GM19397 (cell line): ENCODE data around the gene GBX1.

Experiments used
- ATAC-seq: cut with Tn5 transposase; IDR thresholded peaks from one replicate; pipeline ENCODE4 v1.9.1; 2021; ENCODE audit warnings: mild to moderate bottlenecking, moderate library complexity; ENCODE audit not compliant: unreplicated experiment

Gene GBX1

DNA sequence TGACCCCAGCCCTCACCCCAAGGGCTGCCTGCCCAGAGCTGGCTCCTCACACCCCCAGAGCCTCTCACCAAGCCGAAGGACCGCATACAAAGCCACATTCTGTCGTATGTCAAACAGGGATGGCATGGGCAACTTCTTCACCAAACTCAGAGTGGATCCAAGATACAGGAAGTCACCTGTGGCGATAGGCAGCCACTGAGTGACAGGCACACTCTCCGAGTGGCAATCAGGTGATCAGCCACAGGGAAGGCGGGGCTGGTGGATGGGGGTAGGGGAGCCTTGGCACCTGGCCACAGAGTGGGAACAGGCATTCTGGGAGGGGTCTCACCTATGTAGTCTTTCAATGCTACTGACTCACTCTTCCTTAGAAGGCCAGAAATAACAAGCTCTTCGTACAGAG is 26.7 kb upstream of the GBX1 start:
- ATAC-seq: no peak

DNA sequence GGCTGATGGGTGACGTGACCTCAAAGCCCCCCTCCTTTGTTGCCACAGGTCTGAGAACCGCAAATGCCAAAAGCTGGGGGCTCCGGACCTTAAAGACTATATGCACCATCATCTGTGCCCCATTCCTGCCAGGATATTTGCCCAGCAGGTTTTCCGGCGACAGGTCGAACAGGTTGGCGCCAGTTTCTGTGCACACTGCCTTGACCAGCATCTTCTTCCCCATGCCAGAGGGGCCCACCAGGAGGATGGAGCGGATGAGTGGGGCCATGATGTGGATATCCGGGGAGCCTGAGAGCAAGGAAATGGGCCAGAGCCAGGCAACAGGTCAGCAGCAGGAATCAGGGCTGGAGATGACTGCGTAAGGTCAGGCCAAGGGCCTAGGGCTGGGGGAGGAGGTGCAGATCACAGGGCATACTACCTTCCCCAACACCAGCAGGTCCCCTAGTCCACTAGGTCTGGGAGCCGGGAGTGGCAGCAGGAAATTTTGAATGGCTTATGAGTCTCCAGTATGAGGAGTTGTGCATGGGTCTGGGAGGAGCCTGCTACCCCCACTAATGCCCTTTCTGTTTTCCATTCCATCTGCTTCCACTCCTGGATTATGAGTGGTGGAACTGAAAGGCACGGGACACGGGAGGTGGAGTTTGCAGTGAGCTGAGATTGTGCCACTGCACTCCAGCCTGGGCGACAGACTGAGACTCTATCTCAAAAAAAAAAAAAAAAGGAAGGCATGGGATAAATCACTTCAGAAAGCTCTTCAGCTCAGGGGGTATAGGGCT is 25.9 kb upstream of the GBX1 start:
- ATAC-seq: no peak

DNA sequence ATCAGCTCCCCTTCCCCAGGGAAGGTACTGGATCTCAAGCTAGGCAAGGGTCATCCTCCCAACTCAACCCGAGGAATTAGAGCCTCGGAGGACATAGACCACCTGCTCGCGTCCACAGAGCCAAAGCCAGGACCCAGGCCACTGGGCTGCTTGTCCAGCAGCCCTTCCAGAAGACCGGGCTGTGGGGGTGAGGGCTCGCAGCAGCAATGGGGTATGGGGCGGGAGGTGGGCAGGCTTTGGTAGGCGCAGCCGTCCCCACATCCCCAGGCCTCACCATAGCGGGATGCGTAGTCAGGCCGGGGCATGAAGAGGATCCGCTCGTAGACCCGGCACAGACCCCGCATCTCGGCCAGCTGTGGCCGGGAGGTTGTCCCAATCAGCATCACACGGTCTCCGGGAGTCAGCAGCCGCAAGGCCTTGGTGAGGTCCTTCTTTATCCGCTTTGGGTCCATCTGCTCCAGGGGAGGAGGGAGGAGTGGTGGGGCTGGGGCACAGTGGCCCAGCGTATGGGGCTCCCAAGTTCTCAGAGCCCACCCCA is 24.6 kb upstream of the GBX1 start:
- no peak for ATAC-seq

GRCh38 chr7:151191544-151191943 is 24.1 kb upstream of the GBX1 start:
- ATAC-seq: no peak

DNA sequence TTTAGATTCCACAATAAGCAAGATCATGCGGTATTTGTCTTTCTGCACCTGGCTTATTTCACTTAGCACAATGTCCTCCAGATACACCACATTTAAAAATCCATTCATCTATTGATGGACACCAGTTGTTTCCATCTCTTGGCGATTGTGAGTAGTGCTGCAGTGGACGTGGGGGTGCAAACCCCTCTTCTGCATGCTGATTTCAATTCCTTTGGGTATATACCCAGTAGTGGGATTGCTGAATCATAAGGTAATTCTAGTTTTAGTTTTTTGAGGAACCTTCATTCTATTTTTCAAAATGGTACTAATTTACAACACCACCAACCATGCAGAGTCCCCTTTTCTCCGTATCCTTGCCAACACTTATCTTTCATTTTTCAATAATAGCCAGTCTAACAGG is 21.5 kb upstream of the GBX1 start:
- no peak for ATAC-seq

GRCh38 chr7:151188252-151188542 is 20.7 kb upstream of the GBX1 start:
- no peak for ATAC-seq

DNA sequence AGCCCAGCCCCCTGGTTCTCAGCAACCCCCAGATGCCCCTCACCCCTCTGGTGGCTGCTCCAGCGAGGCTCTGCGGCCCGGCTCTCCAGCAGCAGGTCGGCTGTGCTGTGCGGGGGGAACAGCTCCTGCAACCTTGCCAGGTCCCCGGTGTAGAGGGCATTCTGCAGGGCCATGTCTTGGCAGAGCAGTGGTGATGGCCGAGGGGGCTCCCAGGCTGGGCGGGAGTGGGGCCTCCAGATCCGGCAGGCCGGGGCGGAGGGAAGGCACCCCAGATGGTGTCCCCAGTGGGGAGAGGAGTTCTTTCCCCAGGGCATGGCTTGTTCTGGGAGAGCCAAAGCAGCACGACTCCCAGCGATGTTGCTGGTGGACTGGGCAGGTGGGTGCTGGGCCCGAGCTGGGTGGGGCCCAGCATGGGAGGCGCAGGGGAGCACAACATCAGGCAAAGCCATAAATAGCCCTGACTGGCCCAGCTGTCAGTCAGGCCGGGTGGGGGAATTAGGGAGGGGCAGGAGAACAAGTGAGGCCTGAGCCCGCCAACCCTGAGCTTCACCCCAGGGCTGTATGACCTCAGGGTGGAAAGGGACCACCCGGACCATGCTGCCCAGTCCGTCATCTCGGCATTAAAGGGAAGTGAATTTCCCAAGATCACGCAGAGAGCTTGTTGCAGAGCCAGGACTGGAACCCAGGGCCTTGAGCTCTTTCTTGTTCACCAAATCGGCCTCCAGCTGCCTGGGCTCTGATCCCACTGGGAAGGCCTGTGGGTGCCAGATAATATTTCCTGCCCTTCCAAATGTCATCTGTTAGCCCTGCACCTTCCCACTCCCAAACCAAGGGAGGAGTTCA is 20.1 kb upstream of the GBX1 start:
- ATAC-seq: no peak

DNA sequence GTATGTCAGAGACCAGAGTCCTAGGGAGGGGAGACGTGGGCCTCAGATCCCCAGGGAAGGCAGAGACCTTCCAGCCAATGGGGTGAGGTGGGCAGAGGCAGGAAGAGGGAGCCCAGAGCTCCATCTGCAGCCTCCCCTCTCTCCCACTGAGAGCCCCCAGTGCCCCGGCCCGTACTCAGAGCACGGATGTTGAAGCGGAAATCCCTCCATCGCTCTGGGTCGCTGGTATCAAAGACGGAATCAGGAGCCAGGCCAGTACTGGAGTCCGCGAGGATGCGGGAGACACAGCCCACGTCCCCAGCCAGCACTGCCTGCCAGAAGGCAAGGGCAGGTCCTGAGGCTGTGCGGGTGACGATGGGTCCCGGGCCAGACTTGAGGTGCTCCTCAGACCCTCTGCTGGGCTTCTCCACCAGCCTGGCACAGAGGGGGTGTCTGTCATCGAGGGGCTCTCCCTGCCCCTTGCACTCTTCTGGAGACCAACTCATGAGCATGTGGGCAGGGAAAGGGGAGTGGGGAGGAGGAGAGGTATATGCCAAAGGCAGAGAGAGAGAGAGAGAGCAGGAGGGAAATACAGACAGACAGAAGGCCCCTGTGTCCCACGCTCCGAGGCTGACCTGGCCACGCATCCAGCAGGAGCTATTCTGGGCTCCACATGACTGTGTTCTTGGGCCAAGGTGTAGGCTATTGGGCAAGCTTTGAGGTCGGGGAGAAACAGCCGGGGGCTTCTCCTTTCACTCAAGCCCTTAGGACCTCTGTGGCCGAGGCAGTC is 19.3 kb upstream of the GBX1 start, which contains the start of gene ASB10:
Gene ASB10 (minus strand): TSS at position 611 of the 769 bp plus-strand sequence. CDS start 120 bp downstream, at position 491.
- no peak for ATAC-seq

- no peak for ATAC-seq
Observed at GRCh38 chr7:151185762-151186639, 18.5 kb upstream of the GBX1 start.

DNA sequence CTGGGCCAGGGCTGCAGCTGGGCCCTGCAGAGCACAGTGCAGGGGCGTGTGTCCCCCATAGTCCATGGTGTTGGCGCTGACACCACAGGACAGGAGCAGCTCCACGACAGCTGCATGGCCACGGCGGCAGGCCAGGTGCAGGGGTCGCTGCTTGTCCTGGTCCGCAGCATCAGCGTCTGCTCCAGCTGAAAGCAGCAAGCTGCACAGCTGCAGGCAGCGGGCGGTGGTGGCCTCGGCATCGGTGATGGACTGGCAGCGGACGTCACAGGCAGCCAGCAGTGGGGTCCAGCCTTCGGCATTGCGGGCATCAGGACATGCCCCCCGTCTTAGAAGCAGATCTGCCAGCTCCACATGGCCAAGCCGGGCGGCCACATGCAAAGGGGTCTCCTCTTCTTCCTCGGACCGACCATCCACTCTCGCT is 13.5 kb upstream of the GBX1 start:
- no peak for ATAC-seq

- no peak for ATAC-seq
Observed at GRCh38 chr7:151179946-151180345, 12.5 kb upstream of the GBX1 start.

GRCh38 chr7:151179287-151179860 is 11.9 kb upstream of the GBX1 start:
- ATAC-seq: no peak

GRCh38 chr7:151178831-151179230 is 11.3 kb upstream of the GBX1 start:
- ATAC-seq: no peak

GRCh38 chr7:151178236-151178635 is 10.7 kb upstream of the GBX1 start:
- no peak for ATAC-seq

- ATAC-seq: no peak
Observed at GRCh38 chr7:151177310-151177709, 9.8 kb upstream of the GBX1 start.

DNA sequence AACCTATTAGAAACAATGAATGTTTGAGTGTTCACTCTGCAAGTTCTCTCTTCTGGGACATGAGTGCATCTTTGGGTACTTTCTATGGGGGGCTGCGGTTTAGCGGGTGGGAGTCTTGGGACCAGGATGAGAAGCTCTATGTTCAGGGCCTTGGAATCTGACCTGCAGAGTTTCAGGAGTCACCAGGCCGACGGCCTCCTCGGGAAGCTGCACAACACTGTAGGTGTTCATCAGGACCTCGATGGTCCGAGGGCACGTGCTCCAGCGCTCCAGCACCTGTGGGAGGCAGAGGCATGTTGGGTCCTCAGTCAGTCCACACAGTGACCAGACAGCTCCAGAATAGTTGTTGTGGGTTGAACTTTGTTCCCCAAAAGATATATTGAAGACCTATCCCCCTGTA is 8.9 kb upstream of the GBX1 start:
- no peak for ATAC-seq

- no peak for ATAC-seq
Observed at GRCh38 chr7:151175793-151176311, 8.4 kb upstream of the GBX1 start.

DNA sequence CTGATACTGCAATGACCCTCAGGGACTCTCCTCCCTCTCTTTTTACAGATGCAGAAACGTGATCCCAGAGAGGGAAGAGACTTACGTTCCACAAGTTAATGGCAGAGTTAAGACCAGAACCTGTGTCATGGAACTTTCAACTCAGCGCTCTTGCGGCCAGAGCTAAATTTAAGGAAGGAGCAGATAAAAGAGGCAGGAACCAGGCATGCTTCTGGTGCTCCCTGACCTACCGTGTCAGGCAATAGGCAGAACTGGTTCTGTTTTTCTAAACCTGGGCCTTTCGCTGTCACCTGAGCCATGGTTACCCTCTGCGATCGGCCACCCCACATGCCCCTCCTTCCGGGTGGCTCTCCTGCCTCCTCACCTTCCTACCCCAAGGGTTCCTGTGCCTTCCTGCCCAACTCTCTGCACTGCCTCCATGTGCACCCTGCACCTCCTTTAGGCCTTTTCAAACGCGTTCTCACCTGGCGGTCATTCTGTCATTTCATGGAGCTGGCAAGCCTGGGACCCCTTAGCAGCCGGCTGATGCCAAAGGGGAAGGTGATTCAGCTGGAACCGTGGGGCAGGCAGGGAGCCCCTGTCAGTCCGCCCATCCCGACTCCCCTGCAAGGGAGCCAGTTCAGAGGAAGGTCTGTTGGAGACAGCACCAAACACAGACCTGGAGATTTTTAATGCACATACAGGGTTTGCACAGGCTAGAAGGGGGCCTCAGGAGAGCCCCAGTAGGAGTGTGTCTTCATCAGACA is 7.7 kb upstream of the GBX1 start:
- no peak for ATAC-seq
